Activated CD4-positive, alpha-beta T cell treated with anti-CD3 and anti-CD28 coated beads, Interleukin-2, amount 50 U/mL, for 24 hours (primary cell): ENCODE results near the gene CASZ1.

Experiments
- DNase-seq, 2 donors: peaks; one replicate each; pipeline ENCODE4 v3.0.0-alpha.2; 2020; ENCODE audit warnings: low read depth in 1 of 2, low spot score in 1 of 2

CASZ1 gene

GRCh38 chr1:10709165-10709564, 87.3 kb downstream of the CASZ1 start:
- no peak for DNase-seq

GRCh38 chr1:10708757-10709156, 87.7 kb downstream of the CASZ1 start:
- DNase-seq = no peak

GRCh38 chr1:10707208-10707607, 89.2 kb downstream of the CASZ1 start:
- DNase-seq = no peak

GRCh38 chr1:10706376-10706913, 90.0 kb downstream of the CASZ1 start:
- DNase-seq = no peak

GRCh38 chr1:10705953-10706352, 90.5 kb downstream of the CASZ1 start:
- no peak for DNase-seq

GRCh38 chr1:10704368-10704882, 92.0 kb downstream of the CASZ1 start:
- no peak for DNase-seq

- DNase-seq = no peak
Measured at GRCh38 chr1:10703702-10704101, 92.7 kb downstream of the CASZ1 start.

GRCh38 chr1:10701145-10701544, 95.3 kb downstream of the CASZ1 start:
- no peak for DNase-seq

- DNase-seq = no peak
Measured at GRCh38 chr1:10699470-10699835, 97.0 kb downstream of the CASZ1 start.

- no peak for DNase-seq
Measured at GRCh38 chr1:10698726-10699469, 97.5 kb downstream of the CASZ1 start.

GRCh38 chr1:10697621-10698160, 98.8 kb downstream of the CASZ1 start:
- DNase-seq = no peak

GRCh38 chr1:10696977-10697376, 99.5 kb downstream of the CASZ1 start:
- DNase-seq = peak in 1 of 2 donors; percentile 26

- DNase-seq = peak; percentile 42 to 58
Measured at GRCh38 chr1:10694633-10695627, 101.5 kb downstream of the CASZ1 start.

- DNase-seq = peak; percentile 31 to 34
Measured at GRCh38 chr1:10694274-10694632, 102.2 kb downstream of the CASZ1 start.

GRCh38 chr1:10693497-10694273, 102.8 kb downstream of the CASZ1 start:
- peak in 1 of 2 donors; percentile 13 for DNase-seq

GRCh38 chr1:10693152-10693496, 103.3 kb downstream of the CASZ1 start:
- DNase-seq = no peak

GRCh38 chr1:10692401-10693021, 103.9 kb downstream of the CASZ1 start:
- DNase-seq = peak; percentile 36 to 47

GRCh38 chr1:10691740-10692125, 104.7 kb downstream of the CASZ1 start:
- no peak for DNase-seq

- no peak for DNase-seq
Measured at GRCh38 chr1:10691075-10691739, 105.2 kb downstream of the CASZ1 start.

- DNase-seq = no peak
Measured at GRCh38 chr1:10690484-10690883, 106.0 kb downstream of the CASZ1 start.
